ENCODE measurements around the gene TCF12.

DNA sequence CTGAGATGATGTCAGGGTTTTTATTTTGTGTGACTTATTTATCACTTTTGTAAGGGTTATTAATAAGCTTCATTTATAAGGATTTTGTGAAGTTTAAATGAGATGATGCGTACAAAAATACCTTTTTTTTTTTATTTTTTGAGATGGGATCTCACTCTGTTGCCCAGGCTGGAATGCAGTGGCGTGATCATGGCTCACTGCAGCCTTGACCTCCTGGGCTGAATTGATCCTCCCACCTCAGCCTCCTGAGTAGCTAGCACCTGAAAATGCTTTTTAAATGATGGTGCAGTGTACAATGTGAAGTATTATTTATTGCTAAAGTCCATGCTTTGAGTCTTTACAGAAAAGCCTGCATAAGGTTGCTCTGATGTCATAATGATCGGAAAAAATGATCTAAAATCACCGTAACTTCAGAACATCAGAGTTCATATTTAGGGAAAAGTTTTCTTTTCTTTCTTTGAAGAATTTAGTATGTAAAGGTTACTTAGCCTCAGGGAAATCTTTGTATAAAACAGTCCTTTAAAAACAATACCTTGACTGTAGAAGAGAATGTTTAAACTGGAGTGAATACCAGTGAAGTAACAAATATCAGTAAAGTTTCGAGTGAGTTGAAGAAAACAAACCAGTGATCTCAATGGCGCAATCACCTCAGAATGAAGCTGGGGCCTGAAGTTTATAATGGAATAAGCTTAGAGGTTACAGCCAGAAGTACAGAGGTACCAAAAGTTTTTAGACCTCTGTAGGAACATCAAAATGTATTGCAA lies 29.7 kb downstream of the TCF12 start:
- TF ChIP-seq, protein P1, sequence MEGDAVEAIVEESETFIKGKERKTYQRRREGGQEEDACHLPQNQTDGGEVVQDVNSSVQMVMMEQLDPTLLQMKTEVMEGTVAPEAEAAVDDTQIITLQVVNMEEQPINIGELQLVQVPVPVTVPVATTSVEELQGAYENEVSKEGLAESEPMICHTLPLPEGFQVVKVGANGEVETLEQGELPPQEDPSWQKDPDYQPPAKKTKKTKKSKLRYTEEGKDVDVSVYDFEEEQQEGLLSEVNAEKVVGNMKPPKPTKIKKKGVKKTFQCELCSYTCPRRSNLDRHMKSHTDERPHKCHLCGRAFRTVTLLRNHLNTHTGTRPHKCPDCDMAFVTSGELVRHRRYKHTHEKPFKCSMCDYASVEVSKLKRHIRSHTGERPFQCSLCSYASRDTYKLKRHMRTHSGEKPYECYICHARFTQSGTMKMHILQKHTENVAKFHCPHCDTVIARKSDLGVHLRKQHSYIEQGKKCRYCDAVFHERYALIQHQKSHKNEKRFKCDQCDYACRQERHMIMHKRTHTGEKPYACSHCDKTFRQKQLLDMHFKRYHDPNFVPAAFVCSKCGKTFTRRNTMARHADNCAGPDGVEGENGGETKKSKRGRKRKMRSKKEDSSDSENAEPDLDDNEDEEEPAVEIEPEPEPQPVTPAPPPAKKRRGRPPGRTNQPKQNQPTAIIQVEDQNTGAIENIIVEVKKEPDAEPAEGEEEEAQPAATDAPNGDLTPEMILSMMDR (IDR thresholded peaks at IDR 0.05) = no peak
- no peak for TF ChIP-seq POLR2AphosphoS5 (IDR thresholded peaks at IDR 0.05; ENCODE audit: insufficient read depth in 1 of 2, low read depth in 1 of 2)
